HS-5 (cell line): ENCODE measurements around the gene RNH1.

ENCODE experiments used
- DNase-seq: peaks from one replicate; pipeline ENCODE4 v3.0.0-alpha.2; 2012; ENCODE audit warnings: low read depth

The RNH1 gene

DNA sequence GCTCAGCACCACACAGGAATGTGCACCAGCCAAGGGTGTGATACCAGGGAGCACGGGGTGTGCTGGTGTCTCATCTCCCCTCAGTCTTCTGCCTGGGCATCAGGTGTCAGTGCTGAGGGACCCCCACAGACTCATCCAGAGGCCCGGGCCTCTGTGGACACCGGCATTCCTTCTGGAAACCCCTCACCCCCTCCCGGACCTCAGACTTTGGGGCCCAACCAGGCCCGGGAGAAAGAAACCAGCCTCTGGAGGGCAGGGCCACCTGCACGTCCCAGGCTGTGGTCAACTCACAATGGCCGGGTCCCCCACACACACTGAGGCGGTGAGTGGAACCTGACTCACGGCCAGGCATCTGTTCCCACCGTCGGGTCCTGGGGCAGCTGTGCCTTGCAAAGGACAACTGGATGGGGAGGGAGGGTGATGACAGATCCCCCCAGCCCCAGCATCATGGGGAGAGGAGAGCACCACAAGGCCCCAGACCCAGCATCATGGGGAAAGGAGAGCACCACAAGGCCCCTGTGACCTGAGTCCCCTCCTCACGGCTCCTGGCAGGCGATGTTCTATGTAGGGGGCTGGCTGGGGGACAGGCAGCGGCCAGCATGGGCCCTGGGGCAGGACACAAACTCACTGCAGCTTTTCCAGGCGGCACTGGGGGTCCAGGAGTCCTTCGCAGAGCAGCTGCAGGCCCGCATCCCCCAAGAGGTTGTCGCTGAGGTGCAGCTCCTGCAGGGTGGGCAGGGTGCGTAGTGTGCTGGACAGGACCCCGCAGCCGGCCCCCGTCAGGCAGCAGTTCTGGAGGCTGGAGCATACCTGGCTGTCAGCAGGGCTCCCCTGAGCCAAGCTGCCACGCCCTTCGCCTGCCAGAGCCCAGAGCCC is 7.6 kb downstream of the RNH1 start:
- DNase-seq = no peak

- DNase-seq = no peak
These were observed 8.5 kb downstream of the RNH1 start for GRCh38 chr11:498297-499181.

GRCh38 chr11:497565-498296 is 9.3 kb downstream of the RNH1 start:
- no peak for DNase-seq

- DNase-seq = no peak
These were observed 10.0 kb downstream of the RNH1 start for GRCh38 chr11:496834-497564.

DNA sequence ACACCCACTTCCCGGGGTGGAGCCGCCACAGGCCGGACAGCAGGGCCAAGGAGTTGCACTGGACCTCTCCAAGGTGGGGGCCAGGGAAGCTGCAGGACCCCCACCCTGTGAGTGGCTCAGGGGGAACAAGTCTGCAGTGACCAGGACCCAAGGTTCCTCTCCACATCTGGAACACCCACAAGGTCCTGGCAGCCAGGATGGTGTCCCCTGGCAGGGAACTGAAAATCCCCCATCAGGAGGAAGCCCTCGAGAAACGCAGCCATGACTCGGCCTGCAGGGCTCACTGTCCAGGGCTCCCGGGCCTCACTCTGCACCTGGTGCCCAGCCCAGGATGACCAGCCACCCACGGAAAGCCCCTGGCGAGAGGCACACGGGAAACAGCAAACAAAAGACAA is 11.5 kb downstream of the RNH1 start:
- no peak for DNase-seq

- DNase-seq = no peak
These were observed 12.1 kb downstream of the RNH1 start for GRCh38 chr11:494761-495536.

DNA sequence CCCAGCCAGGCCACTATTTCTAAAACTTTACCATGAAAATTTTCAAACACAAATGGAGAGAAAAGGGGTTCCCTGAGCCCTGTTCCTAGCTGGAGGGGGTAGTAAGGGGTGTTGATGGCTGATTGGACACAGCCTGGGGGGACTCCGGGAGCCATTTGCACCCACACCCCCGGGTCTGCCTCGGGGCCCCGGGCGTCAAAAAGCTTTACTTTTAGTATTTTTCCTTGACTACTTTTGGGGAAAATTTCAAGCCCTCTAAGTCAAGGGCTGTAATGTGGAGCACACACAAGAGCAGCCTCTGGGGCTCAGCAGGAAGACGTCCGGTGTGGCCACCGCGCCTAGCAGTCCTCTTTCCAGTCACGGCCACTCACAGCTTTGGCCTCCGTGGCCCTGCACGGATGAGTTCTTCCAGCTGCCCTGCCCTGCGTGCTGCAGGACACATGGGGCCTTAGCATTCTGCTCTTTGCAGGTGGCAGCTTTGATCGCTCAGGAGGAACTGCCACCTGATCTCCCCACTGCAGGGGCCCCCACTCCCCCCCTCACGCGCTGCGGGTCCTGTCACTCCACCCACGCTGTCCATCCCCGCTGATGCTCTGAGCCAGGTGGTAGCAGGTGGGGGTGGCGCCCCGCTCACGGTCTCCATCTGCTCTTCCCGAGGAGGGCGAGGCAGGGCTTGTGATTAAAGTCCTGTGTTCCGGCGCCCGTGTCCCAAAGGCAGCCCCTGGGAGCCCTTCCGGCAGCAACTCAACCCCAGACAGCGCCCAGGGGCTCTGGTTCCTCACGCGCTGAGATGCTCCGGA is 14.4 kb downstream of the RNH1 start:
- no peak for DNase-seq

- no peak for DNase-seq
These were observed 15.7 kb downstream of the RNH1 start for GRCh38 chr11:491358-491757.

GRCh38 chr11:490930-491260 is 16.1 kb downstream of the RNH1 start:
- no peak for DNase-seq

- no peak for DNase-seq
These were observed 16.7 kb downstream of the RNH1 start for GRCh38 chr11:490186-490929.

DNA sequence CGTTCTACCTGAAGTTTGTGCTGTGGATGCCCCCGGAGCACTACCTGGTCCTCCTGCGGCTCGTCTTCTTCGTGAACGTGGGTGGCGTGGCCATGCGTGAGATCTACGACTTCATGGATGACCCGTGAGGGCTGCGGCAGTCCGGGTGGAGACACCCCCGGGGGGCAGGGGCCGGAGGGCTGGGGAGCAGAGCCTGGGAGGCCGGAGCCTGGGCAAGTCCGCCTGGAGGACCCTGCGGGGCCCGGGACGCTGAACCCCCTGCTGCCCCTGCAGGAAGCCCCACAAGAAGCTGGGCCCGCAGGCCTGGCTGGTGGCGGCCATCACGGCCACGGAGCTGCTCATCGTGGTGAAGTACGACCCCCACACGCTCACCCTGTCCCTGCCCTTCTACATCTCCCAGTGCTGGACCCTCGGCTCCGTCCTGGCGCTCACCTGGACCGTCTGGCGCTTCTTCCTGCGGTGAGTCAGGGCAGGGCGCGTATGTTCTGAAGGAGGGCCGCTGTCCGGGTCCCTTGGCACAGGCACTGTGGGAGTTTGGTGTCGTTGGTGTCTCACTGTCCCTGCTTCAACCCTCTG is 17.3 kb downstream of the RNH1 start:
- no peak for DNase-seq

GRCh38 chr11:488992-489391 is 18.1 kb downstream of the RNH1 start:
- DNase-seq = no peak

DNA sequence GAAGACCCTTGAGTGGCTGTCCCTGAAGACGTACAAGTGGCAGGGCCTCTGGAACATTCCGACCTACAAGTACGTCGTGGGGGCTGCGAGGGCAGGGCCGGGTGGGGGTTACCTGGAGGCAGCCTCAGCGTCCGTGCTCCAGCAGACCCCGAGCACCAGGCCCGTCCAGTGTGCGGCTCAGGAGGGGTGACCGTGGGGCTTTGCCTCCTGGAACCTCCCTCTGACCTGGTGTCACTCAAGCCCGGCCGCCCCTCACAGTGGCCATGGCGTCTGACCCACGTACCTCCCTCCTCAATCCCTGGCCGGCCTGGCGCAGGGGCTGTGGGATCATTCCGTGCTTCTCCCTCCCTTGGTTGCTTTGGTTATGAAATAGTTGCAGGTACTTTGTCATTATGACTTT is 18.5 kb downstream of the RNH1 start:
- no peak for DNase-seq

DNA sequence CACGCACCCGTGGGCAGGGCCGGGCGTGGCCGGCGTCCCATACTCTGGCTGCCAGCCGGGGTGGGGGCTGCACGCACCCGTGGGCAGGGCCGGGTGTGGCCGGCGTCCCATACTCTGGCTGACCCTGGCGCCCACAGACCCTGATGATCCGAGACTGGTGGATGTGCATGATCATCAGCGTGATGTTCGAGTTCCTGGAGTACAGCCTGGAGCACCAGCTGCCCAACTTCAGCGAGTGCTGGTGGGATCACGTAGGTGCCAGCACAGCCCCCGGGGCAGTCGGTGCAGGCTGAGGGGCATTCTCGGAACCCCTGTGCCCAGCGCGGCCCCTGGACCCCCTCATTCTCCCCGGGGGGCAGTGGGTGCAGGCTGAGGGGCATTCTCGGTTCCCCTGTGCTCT is 19.0 kb downstream of the RNH1 start:
- DNase-seq = no peak

- DNase-seq = no peak
These were observed 19.4 kb downstream of the RNH1 start for GRCh38 chr11:487571-488021.

- no peak for DNase-seq
These were observed 20.9 kb downstream of the RNH1 start for GRCh38 chr11:486189-486588.

DNA sequence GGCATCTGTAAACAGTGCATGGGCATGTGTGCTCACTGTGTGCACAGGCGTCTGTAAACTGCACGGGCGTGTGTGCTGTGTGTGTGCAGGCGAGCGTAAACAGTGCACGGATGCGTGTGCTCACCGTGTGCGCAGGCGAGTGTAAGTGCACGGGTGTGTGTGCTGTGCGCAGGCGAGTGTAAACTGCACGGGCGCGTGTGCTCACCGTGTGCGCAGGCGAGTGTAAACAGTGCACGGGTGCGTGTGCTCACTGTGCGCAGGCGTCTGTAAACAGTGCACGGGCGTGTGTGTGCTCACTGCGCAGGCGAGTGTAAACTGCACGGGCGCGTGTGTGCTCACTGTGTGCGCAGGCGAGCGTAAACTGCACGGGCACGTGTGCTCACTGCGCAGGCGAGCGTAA is 22.4 kb downstream of the RNH1 start:
- no peak for DNase-seq

- DNase-seq = no peak
These were observed 27.7 kb downstream of the RNH1 start for GRCh38 chr11:479311-479710.

DNA sequence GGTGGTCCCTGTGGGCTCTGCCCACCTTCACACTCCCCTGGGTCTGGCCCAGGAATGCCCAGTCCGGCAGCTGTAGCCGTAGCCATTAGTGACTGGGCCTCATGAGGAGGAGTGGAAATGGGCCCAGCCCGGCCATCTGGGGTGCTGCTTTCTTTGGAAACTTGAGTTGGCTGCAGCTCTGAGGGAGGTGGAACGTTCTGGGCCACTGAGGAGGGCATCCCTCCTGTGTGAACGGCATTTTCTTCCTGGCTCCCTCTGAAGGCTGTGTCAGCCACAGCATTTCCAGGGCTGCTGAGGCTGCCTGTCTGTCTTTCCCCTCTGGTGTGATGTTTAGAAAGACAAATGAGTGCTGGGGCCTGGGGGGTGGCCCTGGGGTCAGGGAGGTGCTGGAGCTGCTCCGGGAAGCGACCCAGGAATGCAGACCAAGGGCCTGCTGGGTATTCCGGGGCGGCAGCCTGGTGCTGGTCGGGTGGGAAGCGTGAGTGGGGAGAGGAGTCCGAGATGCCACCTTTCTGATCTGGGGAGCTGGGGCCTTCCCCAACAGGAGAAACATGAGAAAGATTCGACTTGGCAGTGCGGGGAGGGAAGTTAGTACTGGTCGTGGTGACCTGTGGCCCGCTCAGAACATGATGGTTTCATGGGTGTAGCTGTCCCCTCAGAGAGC is 29.9 kb downstream of the RNH1 start:
- no peak for DNase-seq
